HG03457 (cell line): Measurements from ENCODE around the gene HOXB9.

Source experiments
- ATAC-seq: cut with Tn5 transposase; IDR thresholded peaks from one replicate; pipeline ENCODE4 v1.9.1; 2021; ENCODE audit warnings: moderate number of reproducible peaks; ENCODE audit not compliant: unreplicated experiment

The HOXB9 gene

DNA sequence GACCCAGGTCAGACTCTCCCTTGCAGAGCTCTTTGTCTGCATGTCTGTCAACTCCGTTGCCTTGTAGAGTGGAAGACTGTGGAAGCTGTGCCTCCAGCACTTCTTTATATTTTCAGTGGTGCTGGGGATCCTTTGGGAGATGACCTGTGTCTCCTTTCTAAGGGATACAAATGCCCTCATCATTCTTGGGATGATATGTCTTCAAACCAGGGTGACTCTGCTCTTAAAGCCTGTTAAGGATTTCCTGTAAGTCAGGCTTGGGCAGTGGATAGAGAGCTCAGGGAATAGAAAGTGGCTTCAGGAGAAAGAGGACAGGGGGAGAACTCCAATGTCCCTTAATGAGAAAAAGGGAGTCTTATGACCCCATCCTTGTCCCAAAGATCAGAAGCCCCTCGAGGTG, 37.6 kb downstream of the HOXB9 start:
- no peak for ATAC-seq

DNA sequence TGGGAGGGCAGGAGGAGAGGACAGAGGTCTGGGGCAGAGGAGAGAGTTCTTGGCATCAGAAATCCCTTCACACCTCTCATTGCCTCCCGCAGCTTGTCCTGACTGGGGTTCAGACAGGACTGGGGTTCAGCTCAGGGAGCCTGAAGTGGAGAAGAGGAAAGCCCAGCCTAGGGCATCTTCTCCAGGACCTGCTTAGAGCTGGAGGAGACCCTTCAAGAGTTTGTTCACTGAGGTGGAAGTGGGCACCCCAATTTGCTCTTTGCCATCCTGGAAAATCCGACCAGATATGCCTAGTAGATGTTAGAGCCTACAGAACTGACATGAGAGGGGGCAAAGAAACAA, 38.1 kb downstream of the HOXB9 start:
- no peak for ATAC-seq

DNA sequence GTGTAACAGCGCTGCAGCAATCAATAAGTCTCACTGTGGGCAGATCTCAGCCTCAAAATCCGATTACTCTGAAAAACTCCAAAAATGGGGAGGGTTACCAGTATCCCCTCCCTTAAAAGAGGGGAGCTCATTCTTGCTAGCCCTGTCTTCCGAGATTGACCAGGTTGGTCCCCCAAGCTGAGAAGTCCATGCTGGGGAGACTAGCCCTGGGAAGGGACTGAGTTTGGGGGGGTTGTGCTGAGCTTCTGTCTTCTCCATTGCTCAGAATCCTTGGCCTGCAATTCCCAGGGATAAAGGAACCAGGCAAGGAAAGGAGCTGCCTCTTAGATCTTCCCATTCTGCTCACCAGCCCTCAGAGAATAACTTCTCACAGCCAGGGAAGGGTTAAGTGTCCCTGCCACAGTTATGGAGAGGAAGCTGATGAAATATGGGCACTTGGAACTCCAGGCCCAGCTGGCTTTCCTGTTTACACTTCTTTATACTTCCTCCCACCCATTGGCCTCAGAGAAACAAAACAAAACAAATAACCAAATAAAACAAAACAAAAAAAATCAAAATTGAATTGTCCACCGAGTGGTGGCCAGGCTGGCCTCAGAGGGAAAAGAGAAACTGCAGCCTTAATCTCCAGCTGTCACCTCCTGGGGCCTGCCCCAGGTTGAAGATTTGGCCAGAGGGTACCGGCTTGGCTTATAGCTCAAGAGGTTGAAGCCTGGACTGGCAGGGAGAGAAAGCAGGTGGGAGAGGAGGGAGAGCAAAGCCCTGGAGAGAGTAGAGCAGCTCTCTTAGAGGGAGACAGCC, 38.7 kb downstream of the HOXB9 start:
- ATAC-seq = no peak

DNA sequence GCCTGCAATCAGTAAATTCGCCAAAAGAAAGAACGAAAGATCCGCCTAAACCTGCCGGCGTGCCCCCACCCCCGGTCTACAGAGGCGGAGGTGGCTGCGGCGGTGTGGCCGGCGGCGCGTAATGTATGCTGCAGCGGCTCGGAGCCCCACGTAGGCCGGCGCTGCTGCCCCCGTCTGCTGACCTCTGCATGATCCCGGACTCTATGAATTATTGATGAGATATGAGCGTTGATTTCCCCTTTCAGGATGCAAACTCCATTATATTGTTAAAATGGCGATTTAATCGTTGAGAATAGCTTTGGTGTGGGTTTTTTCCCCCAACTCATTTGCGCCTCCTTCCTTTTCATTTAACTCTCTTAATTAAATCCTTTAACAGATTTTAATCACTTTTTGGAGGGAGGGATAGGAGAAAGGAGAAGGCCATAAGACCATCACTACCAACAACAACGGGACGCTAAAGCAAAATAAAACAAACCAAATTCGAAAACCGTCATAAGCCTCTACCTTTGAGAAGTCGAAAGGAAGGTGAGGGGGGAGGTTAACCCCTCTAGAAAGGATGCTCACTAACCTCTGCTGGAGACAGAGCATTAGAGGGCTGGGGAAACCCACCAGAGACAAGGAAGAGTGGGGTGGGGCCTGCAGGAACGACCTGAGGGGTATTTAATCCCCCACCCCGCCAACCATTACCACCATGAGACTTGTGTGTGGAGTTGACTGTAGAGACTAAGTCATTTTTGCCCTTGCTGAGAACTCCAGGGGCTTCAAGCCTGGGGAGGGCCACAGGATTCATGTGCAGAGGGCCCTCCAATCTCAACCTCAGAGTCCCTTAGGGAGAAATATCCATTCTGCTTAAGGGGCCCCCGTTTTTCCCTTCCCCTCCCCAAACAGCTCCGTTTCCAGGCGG, 39.6 kb downstream of the HOXB9 start:
- no peak for ATAC-seq

DNA sequence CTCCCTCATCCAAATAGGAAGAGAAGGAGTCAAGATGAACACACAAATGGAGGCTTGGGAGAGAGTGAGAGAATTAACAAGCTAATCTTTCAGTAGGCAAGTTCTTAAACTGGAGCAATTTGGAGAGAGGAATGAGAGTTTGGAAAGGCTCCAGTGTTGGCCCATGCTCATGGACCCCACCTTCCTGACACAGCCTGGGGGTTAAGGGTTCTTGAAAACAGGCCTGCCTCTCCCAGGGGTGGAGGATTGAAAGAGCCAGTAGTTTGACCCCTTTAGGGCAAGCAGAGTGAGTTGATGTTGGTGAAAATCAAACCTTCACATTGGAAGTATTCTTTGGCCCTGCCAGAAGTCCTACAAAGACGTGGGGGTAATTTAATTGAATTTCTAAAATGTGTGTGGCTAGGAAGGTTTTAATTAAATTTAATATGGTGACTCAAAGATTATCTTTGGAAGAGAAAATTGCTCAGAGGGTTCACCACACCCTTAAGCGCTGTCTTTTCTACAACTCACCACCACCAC, 41.9 kb downstream of the HOXB9 start:
- ATAC-seq = no peak

DNA sequence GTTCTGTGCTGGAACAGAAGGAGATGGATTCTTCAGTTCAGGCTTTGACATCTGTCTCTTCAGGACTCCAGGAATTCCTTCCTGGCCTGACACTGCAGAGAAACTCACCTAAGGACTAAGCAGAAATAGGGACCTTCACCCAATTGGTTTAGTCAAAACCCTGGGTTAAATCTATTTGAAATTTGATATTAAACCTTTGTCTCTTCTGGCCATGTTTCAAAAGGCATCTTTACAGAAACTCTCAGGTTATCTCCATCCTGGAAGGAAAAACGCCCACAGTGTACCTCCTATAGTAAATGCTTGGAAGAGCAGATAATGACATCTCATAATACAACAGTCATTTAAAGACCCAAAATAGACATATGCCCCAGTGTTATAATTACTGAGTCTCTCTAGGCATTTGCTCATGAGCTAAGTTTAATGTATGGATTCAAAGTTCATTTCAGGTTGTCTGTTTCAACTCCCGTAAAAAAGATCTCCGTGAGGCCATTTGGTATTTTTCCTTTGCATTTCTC, 42.4 kb downstream of the HOXB9 start:
- no peak for ATAC-seq

DNA sequence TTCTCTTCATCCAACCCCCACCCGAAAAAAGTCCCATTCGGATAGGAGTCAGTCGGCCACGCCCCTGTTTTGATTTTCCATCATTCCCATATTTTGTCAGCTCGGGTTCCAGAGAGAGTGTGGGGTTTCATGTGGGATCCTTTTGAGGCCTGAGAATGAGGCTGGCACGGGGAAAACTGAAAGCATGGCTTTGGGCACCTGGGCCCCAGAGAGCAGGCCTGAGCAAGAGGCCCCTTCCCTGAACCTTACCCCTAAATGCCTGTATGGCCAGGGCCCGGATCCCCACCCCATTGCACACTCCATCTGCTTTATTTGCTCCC, 43.4 kb downstream of the HOXB9 start:
- ATAC-seq = no peak

DNA sequence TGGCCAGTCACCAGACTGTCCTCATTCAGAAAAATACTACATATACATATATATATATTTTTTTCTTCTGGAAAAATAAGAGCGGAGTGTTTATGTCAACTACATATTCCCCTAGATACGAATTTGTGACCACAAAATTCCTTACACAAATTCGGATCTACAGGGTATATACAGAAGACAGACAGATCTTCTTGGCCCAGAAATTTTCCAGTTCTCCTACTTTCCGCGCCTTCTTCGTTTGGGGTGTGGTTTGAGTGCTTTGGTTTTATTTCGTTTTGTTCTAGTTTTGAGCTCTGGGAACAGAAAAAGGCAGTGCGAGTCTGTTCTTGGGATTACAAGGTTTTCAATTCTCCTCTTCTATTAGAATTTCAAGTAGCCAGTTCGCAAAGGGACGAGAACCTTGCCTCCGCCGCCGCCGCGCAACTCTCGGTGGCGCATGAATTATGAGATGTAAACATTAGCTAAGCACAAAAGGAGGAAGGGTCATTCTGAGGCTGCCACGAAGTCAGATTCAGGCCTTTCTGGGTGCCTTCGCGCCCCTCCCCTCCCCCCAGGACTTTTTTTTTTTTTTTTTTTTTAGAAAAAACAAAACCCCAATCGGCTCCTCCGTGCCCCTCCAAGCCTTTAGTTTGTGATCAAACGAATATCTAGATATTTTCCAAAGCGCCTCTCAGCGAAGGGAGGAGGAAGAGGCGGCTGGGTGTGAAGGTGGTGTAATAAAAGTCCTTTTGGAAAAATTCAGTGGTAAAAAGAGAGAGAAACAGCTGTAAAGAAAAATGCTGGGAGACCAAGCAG, 46.2 kb downstream of the HOXB9 start:
- ATAC-seq = no peak

DNA sequence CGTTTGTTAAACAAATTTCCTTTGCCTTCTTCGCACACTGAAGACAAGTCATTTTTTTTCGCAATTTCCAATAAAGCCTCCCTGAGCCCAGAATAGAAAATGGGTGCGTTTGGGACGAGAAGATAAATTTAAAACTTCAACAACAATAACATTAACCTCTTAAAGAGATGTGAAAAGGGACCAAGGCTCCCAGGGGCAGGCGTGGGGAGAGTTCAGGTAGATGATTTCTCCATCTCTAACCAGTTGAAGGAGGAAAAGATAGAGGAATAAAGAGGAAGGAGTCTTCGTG, 46.7 kb downstream of the HOXB9 start:
- no peak for ATAC-seq

DNA sequence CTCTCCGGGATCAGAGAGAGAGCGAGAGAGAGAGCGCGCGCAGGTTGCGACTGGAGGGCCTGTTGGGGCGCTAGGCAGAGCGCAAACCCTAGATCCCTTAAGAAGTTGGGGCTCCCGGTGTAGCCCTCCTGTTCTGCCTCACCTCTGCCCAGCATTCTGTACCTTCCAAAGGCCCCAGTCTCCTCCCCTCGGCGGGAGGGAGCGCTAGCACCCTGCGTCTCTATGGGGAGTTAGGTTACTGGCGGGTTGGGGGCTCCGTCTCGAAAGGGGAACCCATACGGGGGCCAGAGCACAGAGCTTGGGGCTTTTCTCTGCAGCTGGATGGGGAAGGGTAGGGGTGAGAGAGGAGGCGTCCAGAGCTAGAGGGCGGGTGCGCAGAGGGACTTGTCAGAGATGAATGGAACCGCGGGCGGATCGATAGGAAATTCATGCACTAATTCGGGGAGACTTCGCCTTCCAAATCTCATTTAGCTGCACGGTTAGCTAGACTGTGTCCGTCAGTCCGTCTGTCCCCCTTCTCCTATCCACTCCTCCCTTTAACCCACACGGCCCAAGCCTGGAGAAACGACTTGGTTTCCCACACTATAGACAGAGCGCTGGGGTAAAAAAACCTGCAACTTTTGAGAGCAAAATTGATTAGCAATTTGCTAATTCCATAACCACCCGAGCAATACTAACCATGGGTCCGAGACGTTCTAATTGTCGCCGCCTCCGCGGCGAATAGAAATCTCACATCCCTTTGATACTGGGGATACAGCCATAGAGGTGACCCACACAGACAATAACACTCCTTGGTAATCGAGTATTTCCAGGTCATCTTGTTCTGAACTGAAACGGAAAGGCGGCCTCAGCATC, 47.3 kb downstream of the HOXB9 start:
- ATAC-seq = no peak

DNA sequence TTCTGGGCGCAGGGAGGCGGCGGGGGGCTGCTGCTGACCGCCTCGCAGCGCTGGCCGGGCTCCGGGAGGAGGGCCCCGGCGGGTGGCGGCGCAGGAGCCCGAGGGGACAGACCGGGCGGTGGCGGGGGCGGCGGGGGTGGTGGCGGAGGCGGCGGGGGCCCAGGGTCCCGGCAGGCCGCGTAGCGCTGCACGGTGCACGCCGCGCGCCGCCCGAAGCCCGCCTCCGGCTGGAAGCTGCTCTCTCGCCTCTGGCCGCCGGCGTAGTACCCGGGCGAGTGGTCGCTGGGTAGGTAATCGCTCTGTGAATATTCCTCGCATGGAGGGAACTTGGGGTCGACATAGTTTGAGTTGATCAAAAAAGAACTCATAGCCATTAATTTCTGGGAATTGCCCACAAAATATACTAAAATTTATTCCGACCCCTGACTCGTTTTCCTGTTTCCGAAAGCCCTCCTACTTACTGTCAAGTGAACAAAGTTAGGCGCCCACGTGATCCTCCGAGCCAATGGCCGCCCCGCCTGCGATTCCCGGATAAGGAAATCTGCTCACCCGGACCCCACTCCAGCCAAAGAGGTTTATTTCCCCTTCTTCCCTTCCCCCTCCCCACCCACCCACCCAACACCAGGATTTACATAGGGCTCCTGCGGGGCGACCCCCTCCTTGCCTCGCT, 48.1 kb downstream of the HOXB9 start, which contains the start of gene HOXB4:
HOXB4 (minus strand) TSS at position 405 of the 670 bp plus-strand sequence; CDS start at position 374, 31 bp downstream.
- no peak for ATAC-seq

DNA sequence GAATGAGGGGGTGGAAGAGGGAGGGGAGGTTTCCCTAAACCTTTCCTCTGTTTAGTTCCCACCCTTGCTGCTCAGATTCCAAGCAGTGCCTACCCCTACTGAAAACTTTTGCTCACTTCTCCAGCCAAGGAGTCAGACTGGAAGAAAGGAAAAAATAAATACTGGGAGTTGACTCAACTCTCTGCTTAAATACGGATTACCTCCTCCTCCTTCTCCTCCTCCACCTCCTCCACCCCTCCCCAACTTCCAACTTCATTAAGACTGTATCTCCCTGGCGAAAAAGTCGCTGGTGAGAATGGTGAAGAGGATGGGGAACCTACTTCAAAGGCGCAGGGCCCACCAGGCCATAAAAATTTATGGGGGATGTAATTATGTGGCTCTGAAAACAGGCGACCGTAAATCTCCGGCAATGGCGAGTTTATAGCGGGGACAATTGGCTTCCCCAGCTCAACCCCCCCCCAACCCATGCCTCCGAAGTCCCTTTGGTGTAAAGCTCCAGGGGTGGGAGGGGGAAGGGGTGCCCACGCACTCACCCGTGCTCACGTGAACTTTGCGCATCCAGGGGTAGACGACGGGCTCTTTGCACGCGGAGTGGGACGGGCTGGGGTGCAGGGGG, 48.7 kb downstream of the HOXB9 start:
- ATAC-seq = no peak

DNA sequence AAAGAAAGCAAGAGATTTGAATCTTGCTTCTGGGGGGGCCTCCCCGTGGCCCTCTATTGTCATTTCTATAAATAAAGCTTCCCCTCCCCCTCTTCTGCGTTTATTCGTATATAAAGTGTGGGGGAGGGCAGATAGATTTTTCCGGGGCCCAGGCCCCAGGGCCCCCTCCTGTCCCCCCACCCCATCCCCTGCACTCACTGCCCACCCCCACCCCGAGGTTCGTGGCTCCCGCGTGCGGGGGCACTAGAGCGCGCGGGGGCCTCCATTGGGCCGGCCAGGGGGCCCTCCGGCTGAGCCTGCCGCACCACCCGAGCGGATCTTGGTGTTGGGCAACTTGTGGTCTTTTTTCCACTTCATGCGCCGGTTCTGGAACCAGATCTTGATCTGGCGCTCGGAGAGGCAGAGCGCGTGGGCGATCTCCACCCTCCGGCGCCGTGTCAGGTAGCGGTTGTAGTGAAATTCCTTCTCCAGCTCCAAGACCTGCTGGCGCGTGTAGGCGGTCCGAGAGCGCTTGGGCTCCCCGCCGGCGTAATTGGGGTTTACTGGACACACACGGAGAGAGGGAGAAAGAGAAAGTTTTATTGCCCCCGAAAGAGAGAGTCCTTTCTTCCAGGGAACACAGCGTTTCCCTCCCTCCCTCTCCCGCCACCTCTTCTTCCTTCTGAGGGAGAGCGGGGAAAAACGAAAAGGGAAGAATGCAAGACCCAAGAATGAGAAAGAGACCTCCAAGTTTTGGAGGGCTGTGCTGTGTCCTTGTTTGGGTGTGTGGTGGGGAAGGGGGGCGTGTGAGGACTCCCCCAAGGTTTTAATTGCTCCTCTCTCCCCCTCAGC, 49.5 kb downstream of the HOXB9 start:
- ATAC-seq = no peak

DNA sequence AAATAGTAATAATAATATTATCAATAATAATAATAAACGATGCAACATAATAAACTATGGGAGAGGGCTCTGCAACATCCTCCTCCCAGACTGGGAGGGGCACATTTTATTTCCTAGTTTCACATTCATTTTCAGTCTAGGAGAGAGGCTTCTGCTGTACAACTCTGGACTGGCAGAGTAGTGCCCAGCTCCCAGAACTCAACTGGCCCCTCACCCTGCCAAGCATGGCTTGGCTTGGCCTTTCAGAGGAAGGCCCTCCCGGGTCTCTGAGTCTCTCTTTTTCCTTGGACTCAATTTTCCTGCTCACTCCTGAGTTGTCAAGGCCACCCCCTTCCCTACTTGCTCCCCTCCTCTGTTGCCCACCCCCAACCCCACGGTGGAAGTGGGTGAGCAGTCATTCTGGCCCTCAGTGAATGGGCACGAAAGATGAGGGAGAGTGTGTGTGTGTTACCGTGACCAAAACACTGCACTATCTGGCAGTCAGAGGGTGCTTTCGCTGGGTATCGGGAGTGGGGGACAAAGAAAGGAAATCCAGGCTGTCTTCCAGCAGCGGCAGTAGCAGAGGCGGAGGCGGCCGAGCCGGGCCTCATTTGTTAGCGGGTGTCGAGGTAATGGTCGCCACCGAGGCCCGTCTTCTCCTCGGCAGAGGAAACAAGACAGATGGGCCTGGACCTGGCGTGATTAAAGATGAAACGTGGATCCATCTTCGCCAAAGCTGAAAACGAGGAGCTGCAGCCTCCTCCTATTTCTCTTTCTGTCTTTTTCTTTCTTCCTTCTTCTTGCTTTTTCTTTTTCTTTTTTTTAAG, 50.3 kb downstream of the HOXB9 start:
- no peak for ATAC-seq

DNA sequence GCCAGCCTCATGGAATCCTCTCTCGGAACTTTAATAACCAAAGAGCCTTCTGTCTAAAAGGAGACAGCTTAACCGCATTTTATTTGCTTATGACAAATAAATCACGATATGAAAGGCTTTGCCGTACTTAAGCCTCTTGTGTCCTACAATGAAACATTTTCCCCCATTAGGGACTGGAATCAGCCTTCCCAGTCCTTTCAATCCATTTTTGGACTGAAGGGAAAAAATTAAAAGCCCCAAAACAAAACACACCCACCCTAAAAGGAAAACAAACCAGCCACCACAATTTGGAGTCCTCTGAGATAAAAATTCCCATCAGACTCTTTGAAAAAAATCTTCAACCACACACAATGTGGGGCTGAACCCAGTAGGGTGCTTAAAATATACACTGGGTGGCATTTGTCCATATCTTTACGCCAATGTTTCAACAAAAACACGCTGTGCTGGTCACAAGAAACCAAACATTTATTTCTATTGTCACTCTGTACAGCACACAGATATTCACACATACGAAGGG, 51.0 kb downstream of the HOXB9 start:
- ATAC-seq = no peak

DNA sequence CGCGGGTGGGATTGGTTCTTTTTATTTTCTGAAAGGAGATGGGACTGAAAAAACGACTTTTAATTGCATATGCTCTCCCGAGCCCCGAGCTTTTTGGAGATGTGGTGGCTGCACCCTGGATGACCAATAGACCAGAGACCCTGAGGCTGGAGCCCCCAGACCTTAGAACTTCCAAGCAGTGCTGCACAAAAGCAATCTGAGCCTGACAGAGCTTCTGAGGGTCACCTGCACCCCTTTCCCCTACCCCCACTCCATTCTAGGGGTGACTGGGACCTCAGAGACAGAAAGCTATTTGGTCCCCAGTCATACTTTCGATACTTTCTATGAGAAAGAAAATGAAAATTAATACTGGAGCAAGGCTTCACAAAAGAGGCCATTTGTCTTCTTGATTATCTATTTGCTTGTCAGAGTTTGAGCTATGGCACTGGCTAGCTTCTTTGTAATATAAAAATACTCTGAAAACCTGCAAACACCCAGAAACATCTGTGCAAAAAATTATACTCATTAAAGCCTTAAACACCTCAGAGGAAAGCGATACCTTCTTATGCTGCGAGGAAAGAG, 51.6 kb downstream of the HOXB9 start:
- no peak for ATAC-seq

DNA sequence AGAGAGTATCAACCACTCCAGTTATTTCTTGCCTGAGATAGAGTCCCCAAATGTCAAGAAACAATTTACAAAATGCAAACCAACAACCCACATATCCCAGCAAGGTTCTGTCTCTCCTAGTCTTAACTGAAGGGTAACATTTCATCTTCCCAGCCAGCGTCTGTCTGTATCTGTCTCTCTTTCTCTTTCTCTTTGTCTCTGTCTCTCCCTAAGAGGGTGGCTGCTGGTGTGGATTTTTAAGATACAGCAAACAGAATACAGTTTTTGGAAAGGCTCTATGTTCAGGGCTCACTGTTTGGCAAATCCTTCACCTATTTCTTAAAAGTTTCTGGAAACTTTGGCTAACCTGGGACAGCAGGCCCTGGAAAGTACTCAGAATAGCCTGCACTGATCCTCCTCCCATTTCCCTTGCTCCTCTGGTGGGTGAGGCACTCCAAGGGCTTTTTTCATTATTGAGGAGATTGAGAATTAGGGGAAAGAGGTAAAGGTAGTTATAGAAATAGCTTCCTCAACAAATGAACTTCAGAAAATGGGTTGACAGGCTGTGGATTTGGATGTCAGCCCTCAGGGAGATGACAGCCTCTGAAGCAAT, 54.2 kb downstream of the HOXB9 start:
- ATAC-seq = no peak
